Trophoblast cell (in vitro differentiated cells and primary cell): ENCODE results near the gene TIMP2.
A peak's percentile ranks its signal among the peaks of the same experiment; 100 is the strongest.

Experiments used
- DNase-seq, 2 donors: peaks; one replicate each; pipeline ENCODE4 v3.0.0-alpha.2; 2016
- H2AFZ ChIP-seq: 2 replicates; pipeline ENCODE4 v1.6.1; 2013; ENCODE audit warnings: low read length, moderate library complexity, mild to moderate bottlenecking; ENCODE audit not compliant: insufficient read depth, poor library complexity
- H2AK5ac ChIP-seq: 2 replicates; pipeline ENCODE4 v1.6.1; 2013; ENCODE audit warnings: mild to moderate bottlenecking, low read length
- H2BK120ac ChIP-seq: 2 replicates; pipeline ENCODE4 v1.6.1; 2013; ENCODE audit warnings: low read length, mild to moderate bottlenecking, moderate library complexity; ENCODE audit not compliant: insufficient read depth, poor library complexity
- H2BK12ac ChIP-seq: 2 replicates; pipeline ENCODE4 v1.6.1; 2013; ENCODE audit warnings: mild to moderate bottlenecking, low read length, moderate library complexity
- H2BK5ac ChIP-seq: 2 replicates; pipeline ENCODE4 v1.6.1; 2013; ENCODE audit warnings: low read length, low read depth, moderate library complexity, mild to moderate bottlenecking; ENCODE audit not compliant: poor library complexity
- H3K14ac ChIP-seq: 2 replicates; pipeline ENCODE4 v1.6.1; 2013; ENCODE audit warnings: mild to moderate bottlenecking, low read length
- H3K18ac ChIP-seq: 2 replicates; pipeline ENCODE4 v1.6.1; 2013; ENCODE audit warnings: mild to moderate bottlenecking, low read length
- H3K23ac ChIP-seq: 2 replicates; pipeline ENCODE4 v1.6.1; 2013; ENCODE audit warnings: low read length
- H3K27ac ChIP-seq: 2 replicates; pipeline ENCODE4 v1.5.1; 2013; ENCODE audit warnings: low read depth, mild to moderate bottlenecking, inconsistent platforms, low read length, moderate library complexity
- H3K27me3 ChIP-seq: 2 replicates; pipeline ENCODE4 v1.6.1; 2013; ENCODE audit warnings: inconsistent platforms, mild to moderate bottlenecking, low read length, moderate library complexity; ENCODE audit not compliant: insufficient read depth
- H3K36me3 ChIP-seq, 2 experiments: 1 replicate in 1 of 2; 2 replicates in 1 of 2; pipeline ENCODE4 v1.6.1; 2013; ENCODE audit warnings: low read length in 2 of 2, mild to moderate bottlenecking in 2 of 2, moderate library complexity in 1 of 2; ENCODE audit not compliant: insufficient read depth in 2 of 2, control insufficient read depth in 1 of 2
- H3K4ac ChIP-seq: 2 replicates; pipeline ENCODE4 v1.6.1; 2013; ENCODE audit warnings: low read depth, mild to moderate bottlenecking, low read length, moderate library complexity
- H3K4me1 ChIP-seq, 2 experiments: 1 replicate in 1 of 2; 2 replicates in 1 of 2; pipeline ENCODE4 v1.6.1; 2013; ENCODE audit warnings: low read length in 2 of 2, mild to moderate bottlenecking in 2 of 2, moderate library complexity in 1 of 2; ENCODE audit not compliant: insufficient read depth in 2 of 2, control insufficient read depth in 1 of 2
- H3K4me2 ChIP-seq: 2 replicates; pipeline ENCODE4 v1.6.1; 2013; ENCODE audit warnings: inconsistent platforms, mild to moderate bottlenecking, low read length, moderate library complexity
- H3K4me3 ChIP-seq: 2 replicates; pipeline ENCODE4 v1.5.1; 2013; ENCODE audit warnings: mild to moderate bottlenecking, low read depth, low read length, inconsistent platforms
- H3K79me1 ChIP-seq: one replicate; pipeline ENCODE4 v1.6.1; 2013; ENCODE audit warnings: low read length
- H3K79me2 ChIP-seq: 2 replicates; pipeline ENCODE4 v1.6.1; 2013; ENCODE audit warnings: low read length, mild to moderate bottlenecking; ENCODE audit not compliant: control insufficient read depth, insufficient read depth, poor library complexity
- H3K9ac ChIP-seq: 2 replicates; pipeline ENCODE4 v1.6.1; 2013; ENCODE audit warnings: mild to moderate bottlenecking, low read length
- H3K9me3 ChIP-seq: 2 replicates; pipeline ENCODE4 v1.6.1; 2013; ENCODE audit warnings: low read depth, mild to moderate bottlenecking, control low read depth, inconsistent platforms, low read length; ENCODE audit not compliant: insufficient read depth
- H4K12ac ChIP-seq: 2 replicates; pipeline ENCODE4 v1.6.1; 2013; ENCODE audit warnings: low read depth, mild to moderate bottlenecking, low read length, moderate library complexity
- H4K8ac ChIP-seq: 2 replicates; pipeline ENCODE4 v1.6.1; 2013; ENCODE audit warnings: low read depth, mild to moderate bottlenecking, low read length, moderate library complexity
- H4K91ac ChIP-seq: one replicate; pipeline ENCODE4 v1.6.1; 2013; ENCODE audit warnings: low read depth, mild to moderate bottlenecking, low read length, moderate library complexity
- WGBS: extraction: QIAGEN DNeasy Blood & Tissue Kit; methylation state at CpG from one replicate; pipeline ENCODE4 v1.1.7; 2013; ENCODE audit warnings: missing lambda C conversion rate; ENCODE audit not compliant: insufficient read length, insufficient coverage; ENCODE audit errors: extremely low coverage; 5-methylcytosine and 5-hydroxymethylcytosine counted together

Gene TIMP2

DNA sequence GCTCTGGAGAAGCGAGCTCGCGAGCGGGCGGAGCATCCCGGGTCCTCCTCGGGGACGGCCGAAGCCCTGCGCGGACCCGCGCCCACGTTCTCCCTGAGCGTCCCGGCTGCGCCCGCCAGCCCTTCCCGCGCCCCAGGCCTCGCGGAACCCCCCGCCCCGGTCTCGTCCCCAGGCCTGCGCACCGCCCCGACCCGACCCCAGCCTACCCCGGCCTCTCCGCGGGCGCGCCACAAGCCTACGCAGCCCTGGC, 84.7 kb downstream of the TIMP2 start:
- Histone ChIP-seq H4K12ac (peak overlapping the region; percentile 39), H2BK5ac (peak overlapping the region; percentile 77), H3K4ac (peak overlapping the region; percentile 1), H3K4me1 (peaks cover 6% of the 10 kb centered on the region in 2 experiments), H3K27ac (peak overlapping the region; percentile 70), H3K23ac (no peak overlapping the region), H3K4me3 (peak overlapping the region; percentile 96), H4K91ac (peak overlapping the region; percentile 87), H3K9me3 (no peaks in the 10 kb centered on the region), H2BK12ac (no peak overlapping the region), H3K79me1 (peaks cover 11% of the 10 kb centered on the region), H4K8ac (peak overlapping the region; percentile 74), H2AK5ac (no peak overlapping the region), H3K27me3 (no peaks in the 10 kb centered on the region), H2AFZ (peak overlapping the region; percentile 80), H3K18ac (peak overlapping the region; percentile 85), H3K36me3 (peaks cover 17 to 22% of the 10 kb centered on the region in 2 experiments), H3K9ac (peak overlapping the region; percentile 91), H3K4me2 (peak overlapping the region; percentile 96), H3K14ac (peak overlapping the region; percentile 0), H2BK120ac (peak overlapping the region; percentile 21), H3K79me2 (peaks cover 10% of the 10 kb centered on the region)
- WGBS: no CpG with 5 or more reads among the region's 35 CpGs
- no peak for DNase-seq

DNA sequence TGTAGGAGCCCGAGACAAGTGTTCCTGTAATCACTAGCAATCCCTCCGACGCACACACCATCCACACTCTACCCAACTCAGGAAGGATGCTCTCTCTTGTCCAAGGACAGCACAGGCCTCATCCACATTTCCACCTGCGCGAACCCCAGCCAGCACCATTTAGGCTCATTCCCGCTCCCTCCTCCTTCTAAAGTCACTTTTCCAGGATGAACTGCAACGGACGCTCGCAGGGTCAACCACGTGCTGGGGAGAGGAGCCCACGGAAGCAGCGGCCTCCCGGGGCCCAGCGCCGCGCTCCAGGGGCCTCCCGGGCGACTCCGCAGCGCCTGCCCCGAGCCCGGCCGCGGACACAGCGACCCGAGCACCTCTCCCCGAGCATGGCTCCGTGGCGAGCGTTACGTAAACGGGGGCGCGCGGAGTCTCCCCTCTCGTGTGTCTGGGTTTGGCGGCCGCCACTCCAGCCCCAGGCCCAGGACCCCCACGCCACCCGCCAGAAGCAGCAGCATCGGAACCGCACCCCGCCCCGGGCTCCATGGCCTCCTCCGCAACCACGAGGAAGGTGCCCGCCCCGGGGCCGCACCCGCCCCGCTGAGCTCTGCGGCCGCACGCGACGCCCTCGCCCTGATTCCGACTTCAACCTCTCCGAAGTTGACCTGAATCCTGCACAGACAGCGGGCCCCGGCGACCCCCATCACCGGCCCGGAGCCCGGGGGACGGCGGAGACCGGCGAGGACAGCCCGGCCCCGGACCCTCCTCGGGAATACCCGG, 85.2 kb downstream of the TIMP2 start:
- H3K14ac ChIP-seq: peak overlapping the region; percentile 0
- H4K91ac ChIP-seq: peak overlapping the region; percentile 87
- H3K79me2 ChIP-seq: peaks cover 10% of the 10 kb centered on the region
- H3K9ac ChIP-seq: peak overlapping the region; percentile 91
- peak overlapping the region; percentile 80 for H2AFZ ChIP-seq
- H2BK120ac ChIP-seq: peak overlapping the region; percentile 21
- H3K36me3 ChIP-seq: peaks cover 22 to 27% of the 10 kb centered on the region in 2 experiments
- peak overlapping the region; percentile 96 for H3K4me3 ChIP-seq
- no peaks in the 10 kb centered on the region for H3K27me3 ChIP-seq
- no peak overlapping the region for H2BK12ac ChIP-seq
- H3K79me1 ChIP-seq: peaks cover 11% of the 10 kb centered on the region
- peak in 1 of 2 donors; percentile 51 for DNase-seq
- no CpG with 5 or more reads among the region's 73 CpGs for whole genome bisulfite sequencing
- peaks cover 6% of the 10 kb centered on the region in 2 experiments for H3K4me1 ChIP-seq
- peak overlapping the region; percentile 39 for H4K12ac ChIP-seq
- H3K23ac ChIP-seq: no peak overlapping the region
- peak overlapping the region; percentile 96 for H3K4me2 ChIP-seq
- peak overlapping the region; percentile 74 for H4K8ac ChIP-seq
- peak overlapping the region; percentile 77 for H2BK5ac ChIP-seq
- H3K4ac ChIP-seq: peak overlapping the region; percentile 1
- H3K27ac ChIP-seq: peak overlapping the region; percentile 70
- H3K9me3 ChIP-seq: no peaks in the 10 kb centered on the region
- no peak overlapping the region for H2AK5ac ChIP-seq
- H3K18ac ChIP-seq: peak overlapping the region; percentile 85

DNA sequence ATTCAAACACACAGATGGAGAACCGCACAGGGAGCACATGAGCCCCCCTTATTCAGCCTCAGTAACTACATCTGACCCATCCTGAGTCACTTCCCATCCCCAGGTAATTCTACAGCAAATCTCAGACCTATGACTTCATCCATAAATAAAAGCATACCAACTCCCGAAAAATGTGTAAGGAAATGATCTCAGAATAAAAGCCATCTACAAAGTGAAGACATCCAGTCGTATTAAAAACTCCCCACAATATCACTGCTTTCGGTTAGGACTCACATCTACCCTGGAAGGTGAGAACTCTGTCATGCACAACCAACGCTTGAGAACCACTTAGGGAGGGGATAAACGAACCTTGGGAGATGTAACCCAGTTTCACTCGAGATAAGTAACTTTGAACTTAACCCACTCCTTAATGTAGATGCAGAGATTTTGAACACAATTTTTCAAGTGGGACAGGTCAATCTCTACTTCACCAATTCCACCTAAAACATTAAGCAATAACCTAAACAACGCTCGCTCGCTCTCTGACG, 85.9 kb downstream of the TIMP2 start:
- no peak overlapping the region for H4K8ac ChIP-seq
- peaks cover 6% of the 10 kb centered on the region in 2 experiments for H3K4me1 ChIP-seq
- H3K4ac ChIP-seq: peak overlapping the region; percentile 66
- H3K9ac ChIP-seq: peak overlapping the region; percentile 91
- H2AFZ ChIP-seq: no peak overlapping the region
- H3K79me1 ChIP-seq: peaks cover 11% of the 10 kb centered on the region
- no CpG with 5 or more reads among the region's 11 CpGs for WGBS
- DNase-seq: no peak
- H3K27ac ChIP-seq: no peak overlapping the region
- H2BK12ac ChIP-seq: no peak overlapping the region
- no peaks in the 10 kb centered on the region for H3K9me3 ChIP-seq
- H3K14ac ChIP-seq: no peak overlapping the region
- H2BK120ac ChIP-seq: no peak overlapping the region
- peak overlapping the region; percentile 96 for H3K4me2 ChIP-seq
- peaks cover 27 to 32% of the 10 kb centered on the region in 2 experiments for H3K36me3 ChIP-seq
- no peak overlapping the region for H3K23ac ChIP-seq
- H4K91ac ChIP-seq: no peak overlapping the region
- H2AK5ac ChIP-seq: no peak overlapping the region
- H3K18ac ChIP-seq: no peak overlapping the region
- H3K4me3 ChIP-seq: peak overlapping the region; percentile 96
- no peak overlapping the region for H2BK5ac ChIP-seq
- H3K79me2 ChIP-seq: peaks cover 10% of the 10 kb centered on the region
- H4K12ac ChIP-seq: no peak overlapping the region
- no peaks in the 10 kb centered on the region for H3K27me3 ChIP-seq

DNA sequence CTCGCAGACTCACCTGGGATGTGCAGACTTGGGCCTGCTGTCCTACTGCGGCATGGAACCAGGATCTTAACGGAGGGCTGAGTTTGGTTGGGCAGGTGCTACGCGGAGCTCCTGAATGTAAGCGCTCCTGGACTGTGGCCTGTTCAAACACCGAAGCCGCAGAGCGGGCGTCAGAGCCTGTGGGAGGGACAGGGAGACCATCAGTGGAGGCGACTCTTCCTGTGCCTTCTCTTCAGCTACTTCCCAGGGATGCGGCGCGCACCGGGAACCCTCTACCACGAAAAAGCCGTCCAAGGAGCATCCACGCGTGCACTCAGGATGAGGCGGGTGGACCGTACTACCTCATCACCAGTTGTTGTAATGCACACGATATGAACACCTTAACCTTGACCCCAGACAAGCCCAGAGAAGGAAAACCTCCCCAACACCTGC, 86.6 kb downstream of the TIMP2 start:
- Histone ChIP-seq H3K23ac (no peak overlapping the region), H2BK120ac (no peak overlapping the region), H3K4me3 (no peak overlapping the region), H2AFZ (no peak overlapping the region), H3K79me2 (peaks cover 10% of the 10 kb centered on the region), H3K36me3 (peaks cover 32 to 33% of the 10 kb centered on the region in 2 experiments), H2BK12ac (no peak overlapping the region), H3K18ac (no peak overlapping the region), H3K9me3 (no peaks in the 10 kb centered on the region), H3K14ac (no peak overlapping the region), H2AK5ac (no peak overlapping the region), H3K27ac (no peak overlapping the region), H3K4me2 (no peak overlapping the region), H2BK5ac (no peak overlapping the region), H3K4ac (peak overlapping the region; percentile 57), H4K91ac (no peak overlapping the region), H4K8ac (no peak overlapping the region), H3K79me1 (peaks cover 11% of the 10 kb centered on the region), H3K27me3 (no peaks in the 10 kb centered on the region), H3K4me1 (peaks cover 6% of the 10 kb centered on the region in 2 experiments), H3K9ac (no peak overlapping the region), H4K12ac (no peak overlapping the region)
- no CpG with 5 or more reads among the region's 22 CpGs for WGBS
- DNase-seq: no peak
